Nephron progenitor cell (in vitro differentiated cells): ENCODE results near the gene SCNN1A.
A peak's percentile ranks its signal among the peaks of the same experiment; 100 is the strongest.

Source experiments
- DNase-seq: peaks from one replicate; pipeline ENCODE4 v3.0.0; 2021
- H3K27ac Mint-ChIP-seq: 2 replicates; pipeline ENCODE4 v1.8.0; 2021; ENCODE audit warnings: mild to moderate bottlenecking, moderate library complexity, mixed read lengths
- H3K27me3 Mint-ChIP-seq: 2 replicates; pipeline ENCODE4 v1.8.0; 2021; ENCODE audit warnings: mild to moderate bottlenecking, low read depth, mixed read lengths; ENCODE audit not compliant: poor library complexity
- H3K36me3 Mint-ChIP-seq: 2 replicates; pipeline ENCODE4 v1.8.0; 2021; ENCODE audit warnings: low read depth, mixed read lengths
- H3K4me1 Mint-ChIP-seq: 2 replicates; pipeline ENCODE4 v1.8.0; 2021; ENCODE audit warnings: mixed read lengths
- H3K4me3 Mint-ChIP-seq: 2 replicates; pipeline ENCODE4 v1.8.0; 2021; ENCODE audit warnings: mild to moderate bottlenecking, moderate library complexity, mixed read lengths
- H3K9me3 Mint-ChIP-seq: 2 replicates; pipeline ENCODE4 v1.8.0; 2021; ENCODE audit warnings: mild to moderate bottlenecking, moderate library complexity, mixed read lengths
- CTCF ChIP-seq: fragments of 200-600 bp; sonication (generic); IDR thresholded peaks from 2 replicates; pipeline ENCODE4 v1.5.0; 2021; ENCODE audit warnings: antibody characterized with exemption

Gene SCNN1A

DNA sequence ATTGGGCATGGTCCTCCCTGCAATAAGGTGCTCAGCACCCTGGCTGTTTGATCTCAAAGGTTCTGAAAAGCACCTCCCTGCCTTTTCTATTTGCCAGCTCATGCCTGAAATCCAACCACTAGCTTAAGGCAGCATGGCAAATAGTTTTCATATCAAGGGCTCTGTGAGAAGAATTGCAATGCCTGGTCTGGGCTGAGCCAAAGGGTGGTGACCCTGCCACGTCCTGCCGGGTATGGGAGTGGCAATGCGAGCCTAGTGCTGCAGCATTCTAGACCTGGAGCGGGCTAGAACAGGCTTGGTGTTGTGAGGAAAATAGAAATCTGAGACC, 2.3 kb upstream of the SCNN1A start:
- no peaks in the 10 kb centered on the region for H3K9me3 Mint-ChIP-seq
- DNase-seq, result no peak
- H3K27me3 Mint-ChIP-seq, result peaks cover 52% of the 10 kb centered on the region
- peaks cover 70% of the 10 kb centered on the region for H3K4me1 Mint-ChIP-seq
- H3K27ac Mint-ChIP-seq, result no peak overlapping the region
- H3K36me3 Mint-ChIP-seq, result no peaks in the 10 kb centered on the region
- TF ChIP-seq CTCF, result no peak
- H3K4me3 Mint-ChIP-seq, result no peak overlapping the region

- H3K27me3 Mint-ChIP-seq, result peaks cover 52% of the 10 kb centered on the region
- H3K36me3 Mint-ChIP-seq, result no peaks in the 10 kb centered on the region
- TF ChIP-seq CTCF, result no peak
- DNase-seq, result no peak
- H3K4me1 Mint-ChIP-seq, result peaks cover 70% of the 10 kb centered on the region
- no peak overlapping the region for H3K27ac Mint-ChIP-seq
- H3K4me3 Mint-ChIP-seq, result no peak overlapping the region
- H3K9me3 Mint-ChIP-seq, result no peaks in the 10 kb centered on the region
These were observed 1.7 kb upstream of the SCNN1A start for GRCh38 chr12:6376870-6377666.

DNA sequence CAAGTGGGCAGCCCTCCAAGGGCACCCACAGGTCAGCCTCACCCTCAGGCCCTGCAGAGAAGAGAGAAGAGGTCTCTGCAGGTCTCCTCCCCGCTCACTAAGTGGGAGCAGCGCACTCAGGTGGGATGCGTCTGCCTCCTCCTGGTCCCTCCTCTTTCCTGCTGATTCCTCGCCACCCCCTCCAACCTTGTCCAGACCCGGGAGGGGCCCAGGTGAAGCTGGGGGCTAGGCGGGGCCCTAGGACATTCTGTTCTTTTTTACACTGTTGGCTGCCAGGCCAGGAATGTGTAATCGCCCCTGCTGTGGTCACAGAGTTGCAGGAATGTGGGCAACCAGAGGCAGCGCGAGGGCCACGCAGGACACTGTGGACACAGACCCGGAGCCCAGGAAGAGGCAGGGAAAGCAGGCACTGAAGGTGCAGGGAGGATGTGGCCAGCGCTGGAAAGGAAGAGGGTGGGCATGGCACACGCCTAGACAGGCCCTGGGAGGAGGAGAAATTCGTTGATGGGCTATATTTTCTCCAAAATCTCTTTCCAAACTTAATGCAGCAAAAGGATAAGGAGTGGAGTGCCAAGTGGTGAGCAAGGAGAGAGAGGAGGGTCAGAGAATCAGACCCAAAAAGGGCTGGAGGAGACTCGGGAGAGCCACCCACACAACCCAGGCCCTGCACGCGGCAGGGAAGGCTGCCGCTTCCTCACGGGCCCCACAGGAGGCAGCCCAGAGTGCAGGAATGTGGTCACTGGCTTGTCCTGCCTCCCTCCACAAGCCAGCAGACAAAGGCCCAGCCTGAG, 911 bp upstream of the SCNN1A start:
- Mint-ChIP-seq H3K4me3 (peak overlapping the region; percentile 13), H3K9me3 (no peaks in the 10 kb centered on the region), H3K4me1 (peaks cover 74% of the 10 kb centered on the region), H3K27ac (no peak overlapping the region), H3K27me3 (peaks cover 44% of the 10 kb centered on the region), H3K36me3 (no peaks in the 10 kb centered on the region)
- peak; percentile 47 for DNase-seq
- peak; percentile 24 for TF ChIP-seq CTCF

DNA sequence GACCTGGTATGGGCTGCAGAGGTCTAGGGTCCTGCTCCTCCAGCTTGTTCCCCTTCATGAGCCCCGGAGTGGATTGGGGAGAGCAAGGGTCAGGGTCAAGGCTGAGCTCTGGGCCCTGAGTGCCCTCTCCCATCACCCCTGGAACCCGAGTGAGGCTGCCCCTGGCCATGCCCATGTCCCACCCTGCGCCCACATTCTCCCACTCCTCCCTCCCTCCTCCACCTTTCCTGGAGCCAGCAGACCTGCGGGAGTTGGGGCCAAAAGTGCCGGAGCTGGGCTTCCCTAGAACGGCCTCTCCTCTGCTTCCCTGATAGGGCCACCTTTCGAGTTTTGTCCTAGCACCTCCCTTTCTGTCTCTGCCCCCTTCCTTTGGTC, 590 bp downstream of the SCNN1A start:
- H3K27ac Mint-ChIP-seq, result no peak overlapping the region
- DNase-seq, result no peak
- TF ChIP-seq CTCF, result no peak
- H3K27me3 Mint-ChIP-seq, result peaks cover 45% of the 10 kb centered on the region
- peak overlapping the region; percentile 62 for H3K4me3 Mint-ChIP-seq
- H3K36me3 Mint-ChIP-seq, result no peaks in the 10 kb centered on the region
- no peaks in the 10 kb centered on the region for H3K9me3 Mint-ChIP-seq
- H3K4me1 Mint-ChIP-seq, result peaks cover 89% of the 10 kb centered on the region

DNA sequence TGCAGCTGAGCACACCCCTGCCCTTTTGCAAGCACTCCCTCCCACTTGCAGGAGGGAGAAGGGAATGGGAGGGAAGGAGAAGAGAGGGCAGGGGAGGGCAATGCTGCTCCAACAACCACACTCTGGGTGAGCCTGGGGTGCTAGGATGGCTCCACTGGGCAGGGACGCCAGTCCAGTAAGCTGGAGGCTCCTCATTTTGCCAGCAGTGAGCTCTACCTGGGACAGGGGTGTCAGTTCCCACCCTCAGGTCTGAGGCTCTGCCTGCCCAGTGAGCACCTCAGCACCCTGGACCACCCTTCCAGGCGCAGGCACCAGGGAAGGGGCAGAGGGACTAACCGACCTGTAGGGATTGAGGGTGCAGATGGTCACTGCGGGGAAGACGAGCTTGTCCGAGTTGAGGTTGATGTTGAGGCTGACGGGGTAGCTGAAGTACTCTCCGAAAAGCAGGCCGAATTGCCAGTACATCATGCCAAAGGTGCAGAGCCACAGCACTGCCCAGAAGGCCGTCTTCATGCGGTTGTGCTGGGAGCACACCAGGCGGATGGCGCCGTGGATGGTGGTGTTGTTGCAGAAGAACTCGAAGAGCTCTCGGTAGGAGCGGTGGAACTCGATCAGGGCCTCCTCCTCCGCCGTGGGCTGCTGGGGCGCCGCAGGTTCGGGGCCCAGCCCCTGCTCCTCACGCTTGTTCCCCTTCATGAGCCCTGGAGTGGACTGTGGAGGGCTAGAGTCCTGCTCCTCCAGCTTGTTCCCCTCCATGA, 1.2 kb downstream of the SCNN1A start:
- no peak overlapping the region for H3K27ac Mint-ChIP-seq
- H3K4me1 Mint-ChIP-seq, result peaks cover 90% of the 10 kb centered on the region
- no peak for TF ChIP-seq CTCF
- H3K36me3 Mint-ChIP-seq, result no peaks in the 10 kb centered on the region
- DNase-seq, result no peak
- H3K9me3 Mint-ChIP-seq, result no peaks in the 10 kb centered on the region
- H3K4me3 Mint-ChIP-seq, result no peak overlapping the region
- peaks cover 45% of the 10 kb centered on the region for H3K27me3 Mint-ChIP-seq
